ENCODE data around the gene DXO. TPM values are rescaled to one million over a fixed set of nuclear protein-coding genes. Genes with fewer than 3 reads are reported as not detected.
A peak's percentile ranks its signal among the peaks of the same experiment; 100 is the strongest.
"Not testable (repeated sequence)": the region's sequence is repeated elsewhere in the genome, so short reads cannot be mapped to it uniquely, and the experiment has no call there.

Gene DXO
- total RNA-seq = 28.1 and 30.6 TPM in 2 replicates

GRCh38 chr6:31971993-31972708, at the start of gene DXO:
Gene DXO, minus strand, starts transcription at chr6:31972138. Its CDS starts 463 bp downstream, at chr6:31971675.
- peak; percentile 89 for DNase-seq (ENCODE audit: low read depth)
- no peak for TF ChIP-seq CTCF (IDR thresholded peaks at IDR 0.05; ENCODE audit: insufficient read depth, low read length, poor library complexity, severe bottlenecking)
- no peaks in the 10 kb centered on the region for H3K27me3 ChIP-seq (ENCODE audit: control insufficient read depth, insufficient read depth, low read length)
- peaks cover 2% of the 10 kb centered on the region for H3K36me3 ChIP-seq (ENCODE audit: control insufficient read depth, insufficient read depth, low read length)
- peak within 1 kb of the TSS; percentile 89 for H3K4me3 ChIP-seq (ENCODE audit: low read depth, low read length)

- not testable (repeated sequence) for H3K4me3 ChIP-seq (ENCODE audit: low read depth, low read length); DNase-seq (ENCODE audit: low read depth); H3K36me3 ChIP-seq (ENCODE audit: control insufficient read depth, insufficient read depth, low read length); H3K27me3 ChIP-seq (ENCODE audit: control insufficient read depth, insufficient read depth, low read length)
These were observed 42.6 kb upstream of the DXO start, which contains the start of gene C4B for GRCh38 chr6:32014547-32014946. Gene C4B, plus strand, starts transcription at chr6:32014795. Its CDS starts 51 bp downstream, at chr6:32014846.

GRCh38 chr6:32013738-32014137, 41.8 kb upstream of the DXO start:
- DNase-seq (ENCODE audit: low read depth); H3K36me3 ChIP-seq (ENCODE audit: control insufficient read depth, insufficient read depth, low read length); H3K4me3 ChIP-seq (ENCODE audit: low read depth, low read length); H3K27me3 ChIP-seq (ENCODE audit: control insufficient read depth, insufficient read depth, low read length): not testable (repeated sequence)

- not testable (repeated sequence) for H3K4me3 ChIP-seq (ENCODE audit: low read depth, low read length); H3K27me3 ChIP-seq (ENCODE audit: control insufficient read depth, insufficient read depth, low read length); H3K36me3 ChIP-seq (ENCODE audit: control insufficient read depth, insufficient read depth, low read length); DNase-seq (ENCODE audit: low read depth)
These were observed 41.1 kb upstream of the DXO start for GRCh38 chr6:32012941-32013617.

GRCh38 chr6:32010856-32011530, 39.1 kb upstream of the DXO start:
- H3K4me3 ChIP-seq (ENCODE audit: low read depth, low read length); H3K36me3 ChIP-seq (ENCODE audit: control insufficient read depth, insufficient read depth, low read length); DNase-seq (ENCODE audit: low read depth); H3K27me3 ChIP-seq (ENCODE audit: control insufficient read depth, insufficient read depth, low read length): not testable (repeated sequence)

GRCh38 chr6:32009537-32009936, 37.6 kb upstream of the DXO start:
- not testable (repeated sequence) for H3K36me3 ChIP-seq (ENCODE audit: control insufficient read depth, insufficient read depth, low read length); H3K4me3 ChIP-seq (ENCODE audit: low read depth, low read length); H3K27me3 ChIP-seq (ENCODE audit: control insufficient read depth, insufficient read depth, low read length); DNase-seq (ENCODE audit: low read depth)

GRCh38 chr6:32008616-32009015, 36.7 kb upstream of the DXO start:
- not testable (repeated sequence) for DNase-seq (ENCODE audit: low read depth); H3K27me3 ChIP-seq (ENCODE audit: control insufficient read depth, insufficient read depth, low read length); H3K36me3 ChIP-seq (ENCODE audit: control insufficient read depth, insufficient read depth, low read length); H3K4me3 ChIP-seq (ENCODE audit: low read depth, low read length)

GRCh38 chr6:32008037-32008436, 36.1 kb upstream of the DXO start:
- H3K27me3 ChIP-seq (ENCODE audit: control insufficient read depth, insufficient read depth, low read length); H3K4me3 ChIP-seq (ENCODE audit: low read depth, low read length); DNase-seq (ENCODE audit: low read depth); H3K36me3 ChIP-seq (ENCODE audit: control insufficient read depth, insufficient read depth, low read length): not testable (repeated sequence)

- not testable (repeated sequence) for H3K4me3 ChIP-seq (ENCODE audit: low read depth, low read length); H3K36me3 ChIP-seq (ENCODE audit: control insufficient read depth, insufficient read depth, low read length); DNase-seq (ENCODE audit: low read depth); H3K27me3 ChIP-seq (ENCODE audit: control insufficient read depth, insufficient read depth, low read length)
These were observed 35.1 kb upstream of the DXO start for GRCh38 chr6:32007086-32007485.

GRCh38 chr6:32005991-32006529, 34.1 kb upstream of the DXO start:
- not testable (repeated sequence) for H3K4me3 ChIP-seq (ENCODE audit: low read depth, low read length); H3K36me3 ChIP-seq (ENCODE audit: control insufficient read depth, insufficient read depth, low read length); DNase-seq (ENCODE audit: low read depth); H3K27me3 ChIP-seq (ENCODE audit: control insufficient read depth, insufficient read depth, low read length)

GRCh38 chr6:32005538-32005880, 33.6 kb upstream of the DXO start:
- DNase-seq (ENCODE audit: low read depth); H3K27me3 ChIP-seq (ENCODE audit: control insufficient read depth, insufficient read depth, low read length); H3K36me3 ChIP-seq (ENCODE audit: control insufficient read depth, insufficient read depth, low read length); H3K4me3 ChIP-seq (ENCODE audit: low read depth, low read length): not testable (repeated sequence)

- not testable (repeated sequence) for H3K36me3 ChIP-seq (ENCODE audit: control insufficient read depth, insufficient read depth, low read length); DNase-seq (ENCODE audit: low read depth); H3K4me3 ChIP-seq (ENCODE audit: low read depth, low read length); H3K27me3 ChIP-seq (ENCODE audit: control insufficient read depth, insufficient read depth, low read length)
These were observed 33.1 kb upstream of the DXO start for GRCh38 chr6:32004864-32005537.

- H3K27me3 ChIP-seq (ENCODE audit: control insufficient read depth, insufficient read depth, low read length); H3K4me3 ChIP-seq (ENCODE audit: low read depth, low read length); DNase-seq (ENCODE audit: low read depth); H3K36me3 ChIP-seq (ENCODE audit: control insufficient read depth, insufficient read depth, low read length): not testable (repeated sequence)
These were observed 32.5 kb upstream of the DXO start for GRCh38 chr6:32004393-32004792.
